ENCODE measurements around the gene SLC35F3. TPM values are rescaled to one million over a fixed set of nuclear protein-coding genes. Genes with fewer than 3 reads are reported as not detected.

SLC35F3 gene
- total and polyA plus RNA-seq, 4 donors, result 0.01 to 0.37 (median 0.08) TPM; not detected in 1

DNA sequence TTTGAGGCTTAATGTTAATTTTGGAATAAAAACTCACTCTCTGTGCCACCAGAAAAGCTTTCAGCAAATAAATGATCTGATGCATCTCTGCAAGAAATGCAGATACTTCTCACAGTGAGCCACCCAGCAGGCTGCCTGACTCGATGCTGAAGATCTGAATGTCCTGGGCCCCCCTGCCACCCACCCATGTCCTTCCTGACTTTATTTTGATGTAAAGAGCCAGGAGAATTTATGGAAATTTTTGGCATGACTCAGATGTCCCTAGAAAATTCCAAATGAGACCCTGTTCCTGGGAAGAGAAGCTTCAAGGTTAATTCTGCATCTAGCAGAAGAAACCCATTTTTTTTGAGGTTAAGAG is 406.0 kb downstream of the SLC35F3 start:
- no peak for DNase-seq (ENCODE audit: low spot score)
- no peaks in the 10 kb centered on the region for H3K9me3 ChIP-seq (ENCODE audit: control insufficient read depth in 4 of 4, low read length in 3 of 4)
- no peaks in the 10 kb centered on the region for H3K27me3 ChIP-seq (ENCODE audit: control insufficient read depth in 4 of 4, insufficient read depth in 4 of 4, low read length in 3 of 4)
- 80% methylated on average over 1 of the region's 1 CpG for WGBS
- peaks cover 2 to 14% (median 7%) of the 10 kb centered on the region in 4 donors for H3K4me1 ChIP-seq (ENCODE audit: control insufficient read depth in 4 of 4, insufficient read depth in 4 of 4, low read length in 3 of 4)
- no peak overlapping the region for H3K27ac ChIP-seq (ENCODE audit: low read depth in 1 of 2, low read length in 2 of 2)
- H3K9ac ChIP-seq (ENCODE audit: low read depth in 1 of 2, low read length in 2 of 2), result no peak overlapping the region
- no peak overlapping the region for H3K4me3 ChIP-seq (ENCODE audit: low read depth in 1 of 3, low read length in 3 of 3)
- H3K36me3 ChIP-seq (ENCODE audit: control insufficient read depth in 4 of 4, insufficient read depth in 3 of 4, low read depth in 1 of 4, low read length in 3 of 4), result no peaks in the 10 kb centered on the region
- TF ChIP-seq EGR1 (IDR thresholded peaks at IDR 0.05; ENCODE audit: low read depth in 2 of 2) (no peak), FOXA1 (IDR thresholded peaks at IDR 0.05) (no peak), TAF1 (conservative IDR thresholded peaks at IDR 0.05) (no peak), NR2F2 (IDR thresholded peaks at IDR 0.05) (no peak), JUND (IDR thresholded peaks at IDR 0.05) (no peak), GABPA (IDR thresholded peaks at IDR 0.05 in 1 of 2, conservative IDR thresholded peaks at IDR 0.05 in 1 of 2) (no peak), SP1 (IDR thresholded peaks at IDR 0.05) (no peak), RAD21 (IDR thresholded peaks at IDR 0.05) (no peak), FOXA2 (IDR thresholded peaks at IDR 0.05) (no peak), RXRA (IDR thresholded peaks at IDR 0.05) (no peak), HNF4G (IDR thresholded peaks at IDR 0.05) (no peak), YY1 (IDR thresholded peaks at IDR 0.05) (no peak)
- TF ChIP-seq, protein P1, sequence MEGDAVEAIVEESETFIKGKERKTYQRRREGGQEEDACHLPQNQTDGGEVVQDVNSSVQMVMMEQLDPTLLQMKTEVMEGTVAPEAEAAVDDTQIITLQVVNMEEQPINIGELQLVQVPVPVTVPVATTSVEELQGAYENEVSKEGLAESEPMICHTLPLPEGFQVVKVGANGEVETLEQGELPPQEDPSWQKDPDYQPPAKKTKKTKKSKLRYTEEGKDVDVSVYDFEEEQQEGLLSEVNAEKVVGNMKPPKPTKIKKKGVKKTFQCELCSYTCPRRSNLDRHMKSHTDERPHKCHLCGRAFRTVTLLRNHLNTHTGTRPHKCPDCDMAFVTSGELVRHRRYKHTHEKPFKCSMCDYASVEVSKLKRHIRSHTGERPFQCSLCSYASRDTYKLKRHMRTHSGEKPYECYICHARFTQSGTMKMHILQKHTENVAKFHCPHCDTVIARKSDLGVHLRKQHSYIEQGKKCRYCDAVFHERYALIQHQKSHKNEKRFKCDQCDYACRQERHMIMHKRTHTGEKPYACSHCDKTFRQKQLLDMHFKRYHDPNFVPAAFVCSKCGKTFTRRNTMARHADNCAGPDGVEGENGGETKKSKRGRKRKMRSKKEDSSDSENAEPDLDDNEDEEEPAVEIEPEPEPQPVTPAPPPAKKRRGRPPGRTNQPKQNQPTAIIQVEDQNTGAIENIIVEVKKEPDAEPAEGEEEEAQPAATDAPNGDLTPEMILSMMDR (IDR thresholded peaks at IDR 0.05; ENCODE audit: low read depth, low read length, missing input control), result no peak
- TF ChIP-seq, protein P2, sequence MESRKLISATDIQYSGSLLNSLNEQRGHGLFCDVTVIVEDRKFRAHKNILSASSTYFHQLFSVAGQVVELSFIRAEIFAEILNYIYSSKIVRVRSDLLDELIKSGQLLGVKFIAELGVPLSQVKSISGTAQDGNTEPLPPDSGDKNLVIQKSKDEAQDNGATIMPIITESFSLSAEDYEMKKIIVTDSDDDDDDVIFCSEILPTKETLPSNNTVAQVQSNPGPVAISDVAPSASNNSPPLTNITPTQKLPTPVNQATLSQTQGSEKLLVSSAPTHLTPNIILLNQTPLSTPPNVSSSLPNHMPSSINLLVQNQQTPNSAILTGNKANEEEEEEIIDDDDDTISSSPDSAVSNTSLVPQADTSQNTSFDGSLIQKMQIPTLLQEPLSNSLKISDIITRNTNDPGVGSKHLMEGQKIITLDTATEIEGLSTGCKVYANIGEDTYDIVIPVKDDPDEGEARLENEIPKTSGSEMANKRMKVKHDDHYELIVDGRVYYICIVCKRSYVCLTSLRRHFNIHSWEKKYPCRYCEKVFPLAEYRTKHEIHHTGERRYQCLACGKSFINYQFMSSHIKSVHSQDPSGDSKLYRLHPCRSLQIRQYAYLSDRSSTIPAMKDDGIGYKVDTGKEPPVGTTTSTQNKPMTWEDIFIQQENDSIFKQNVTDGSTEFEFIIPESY (IDR thresholded peaks at IDR 0.05), result no peak
- TF ChIP-seq, protein P3, sequence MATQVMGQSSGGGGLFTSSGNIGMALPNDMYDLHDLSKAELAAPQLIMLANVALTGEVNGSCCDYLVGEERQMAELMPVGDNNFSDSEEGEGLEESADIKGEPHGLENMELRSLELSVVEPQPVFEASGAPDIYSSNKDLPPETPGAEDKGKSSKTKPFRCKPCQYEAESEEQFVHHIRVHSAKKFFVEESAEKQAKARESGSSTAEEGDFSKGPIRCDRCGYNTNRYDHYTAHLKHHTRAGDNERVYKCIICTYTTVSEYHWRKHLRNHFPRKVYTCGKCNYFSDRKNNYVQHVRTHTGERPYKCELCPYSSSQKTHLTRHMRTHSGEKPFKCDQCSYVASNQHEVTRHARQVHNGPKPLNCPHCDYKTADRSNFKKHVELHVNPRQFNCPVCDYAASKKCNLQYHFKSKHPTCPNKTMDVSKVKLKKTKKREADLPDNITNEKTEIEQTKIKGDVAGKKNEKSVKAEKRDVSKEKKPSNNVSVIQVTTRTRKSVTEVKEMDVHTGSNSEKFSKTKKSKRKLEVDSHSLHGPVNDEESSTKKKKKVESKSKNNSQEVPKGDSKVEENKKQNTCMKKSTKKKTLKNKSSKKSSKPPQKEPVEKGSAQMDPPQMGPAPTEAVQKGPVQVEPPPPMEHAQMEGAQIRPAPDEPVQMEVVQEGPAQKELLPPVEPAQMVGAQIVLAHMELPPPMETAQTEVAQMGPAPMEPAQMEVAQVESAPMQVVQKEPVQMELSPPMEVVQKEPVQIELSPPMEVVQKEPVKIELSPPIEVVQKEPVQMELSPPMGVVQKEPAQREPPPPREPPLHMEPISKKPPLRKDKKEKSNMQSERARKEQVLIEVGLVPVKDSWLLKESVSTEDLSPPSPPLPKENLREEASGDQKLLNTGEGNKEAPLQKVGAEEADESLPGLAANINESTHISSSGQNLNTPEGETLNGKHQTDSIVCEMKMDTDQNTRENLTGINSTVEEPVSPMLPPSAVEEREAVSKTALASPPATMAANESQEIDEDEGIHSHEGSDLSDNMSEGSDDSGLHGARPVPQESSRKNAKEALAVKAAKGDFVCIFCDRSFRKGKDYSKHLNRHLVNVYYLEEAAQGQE (IDR thresholded peaks at IDR 0.05), result no peak
- TF ChIP-seq, protein P4, sequence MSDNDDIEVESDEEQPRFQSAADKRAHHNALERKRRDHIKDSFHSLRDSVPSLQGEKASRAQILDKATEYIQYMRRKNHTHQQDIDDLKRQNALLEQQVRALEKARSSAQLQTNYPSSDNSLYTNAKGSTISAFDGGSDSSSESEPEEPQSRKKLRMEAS (IDR thresholded peaks at IDR 0.05), result no peak

DNA sequence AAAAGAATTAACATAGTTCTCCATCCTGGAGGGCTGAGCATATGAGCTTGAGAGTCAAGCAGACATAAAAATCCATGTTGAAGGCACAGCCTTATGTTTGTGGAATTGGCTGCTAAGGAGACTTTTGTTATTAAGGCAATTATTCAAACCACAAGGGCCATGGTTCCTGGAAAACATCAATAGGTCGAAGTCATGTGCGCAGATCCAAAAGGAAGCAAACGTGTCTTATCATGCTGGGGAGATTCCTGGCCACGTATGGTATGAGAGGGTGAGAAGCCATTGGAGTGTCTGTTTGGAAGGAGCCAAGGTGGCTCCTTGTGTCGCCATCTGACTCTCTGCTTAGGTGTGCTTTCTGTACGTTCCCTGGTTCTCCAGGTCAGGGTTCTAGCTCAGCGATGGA is 406.9 kb downstream of the SLC35F3 start:
- no peak for TF ChIP-seq JUND (IDR thresholded peaks at IDR 0.05)
- no peak for TF ChIP-seq GABPA (IDR thresholded peaks at IDR 0.05 in 1 of 2, conservative IDR thresholded peaks at IDR 0.05 in 1 of 2)
- TF ChIP-seq NR2F2 (IDR thresholded peaks at IDR 0.05), result no peak
- TF ChIP-seq, protein P3 (IDR thresholded peaks at IDR 0.05), result no peak
- TF ChIP-seq SP1 (IDR thresholded peaks at IDR 0.05), result no peak
- TF ChIP-seq FOXA1 (IDR thresholded peaks at IDR 0.05), result no peak
- TF ChIP-seq, protein P4 (IDR thresholded peaks at IDR 0.05), result no peak
- TF ChIP-seq, protein P1 (IDR thresholded peaks at IDR 0.05; ENCODE audit: low read depth, low read length, missing input control), result no peak
- no peak for TF ChIP-seq RXRA (IDR thresholded peaks at IDR 0.05)
- DNase-seq (ENCODE audit: low spot score), result no peak
- no peak overlapping the region for H3K9ac ChIP-seq (ENCODE audit: low read depth in 1 of 2, low read length in 2 of 2)
- H3K4me3 ChIP-seq (ENCODE audit: low read depth in 1 of 3, low read length in 3 of 3), result no peak overlapping the region
- WGBS, result 90% methylated on average over 7 of the region's 7 CpGs
- no peaks in the 10 kb centered on the region for H3K36me3 ChIP-seq (ENCODE audit: control insufficient read depth in 4 of 4, insufficient read depth in 3 of 4, low read depth in 1 of 4, low read length in 3 of 4)
- no peak overlapping the region for H3K27ac ChIP-seq (ENCODE audit: low read depth in 1 of 2, low read length in 2 of 2)
- peaks cover 2 to 14% (median 7%) of the 10 kb centered on the region in 4 donors for H3K4me1 ChIP-seq (ENCODE audit: control insufficient read depth in 4 of 4, insufficient read depth in 4 of 4, low read length in 3 of 4)
- no peaks in the 10 kb centered on the region for H3K27me3 ChIP-seq (ENCODE audit: control insufficient read depth in 4 of 4, insufficient read depth in 4 of 4, low read length in 3 of 4)
- H3K9me3 ChIP-seq (ENCODE audit: control insufficient read depth in 4 of 4, low read length in 3 of 4), result no peaks in the 10 kb centered on the region
